GOT3 (cell line): ENCODE data around the gene MANBA.

Source experiments
- DNase-seq: peaks from one replicate; lab custom pipeline; 2025; ENCODE audit warnings: mixed read lengths; lab: John Stamatoyannopoulos, UW

The MANBA gene

DNA sequence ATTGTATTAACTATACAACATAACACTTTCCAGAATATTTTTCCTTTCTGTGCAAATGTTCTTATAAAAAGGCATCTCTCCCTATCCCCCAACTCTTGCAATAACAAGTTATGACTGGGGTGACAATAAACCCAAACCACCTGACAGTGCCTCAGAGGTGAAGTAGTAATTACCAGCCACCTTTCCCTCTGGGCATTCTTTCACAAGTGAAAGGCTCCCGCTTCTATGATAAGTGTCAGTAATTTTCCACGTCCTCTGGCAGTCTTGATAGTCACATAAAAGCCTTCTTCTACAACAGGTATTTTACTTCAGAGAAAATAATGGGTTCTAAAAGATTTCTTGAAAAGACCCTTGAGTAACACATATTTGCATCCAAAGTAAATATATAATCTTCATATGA is 82.7 kb downstream of the MANBA start:
- no peak for DNase-seq

DNA sequence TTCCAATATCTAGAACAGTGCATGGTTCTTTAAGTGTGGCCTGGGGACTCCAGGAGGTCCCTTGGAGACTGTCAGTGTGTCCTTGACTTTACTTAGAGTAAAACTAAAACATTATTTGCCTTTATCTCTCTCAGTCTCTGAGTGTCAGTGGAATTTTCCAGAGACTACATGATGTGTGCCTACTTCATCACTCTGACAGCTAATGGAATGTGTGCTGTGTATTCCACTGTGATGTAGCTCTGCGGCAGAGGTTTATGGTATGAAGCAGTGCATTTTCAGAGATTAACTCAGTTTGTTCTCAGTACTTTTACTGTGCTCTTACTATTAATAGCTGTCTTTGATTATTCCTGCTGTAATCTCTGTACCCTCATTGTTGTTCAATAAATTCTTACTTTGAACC is 85.6 kb downstream of the MANBA start:
- DNase-seq = no peak

DNA sequence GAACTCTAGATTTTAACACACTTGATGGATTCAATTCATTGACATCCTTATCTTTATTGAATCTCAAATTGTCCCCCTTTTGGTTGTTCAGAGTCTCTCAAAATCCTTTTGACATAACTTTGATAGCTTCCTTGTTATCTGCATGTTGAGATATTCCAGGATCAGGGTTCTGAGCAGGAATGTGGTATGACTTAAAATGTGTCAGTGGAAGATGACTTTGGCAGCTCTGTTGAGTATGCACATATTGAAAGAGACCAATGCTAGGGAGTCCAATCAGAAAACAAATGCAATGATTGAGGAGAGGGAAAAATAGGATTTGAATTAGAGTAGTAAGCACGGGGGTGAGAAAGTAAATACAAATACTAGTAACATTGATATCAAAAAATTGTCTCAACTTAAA is 93.8 kb downstream of the MANBA start:
- DNase-seq = no peak

DNA sequence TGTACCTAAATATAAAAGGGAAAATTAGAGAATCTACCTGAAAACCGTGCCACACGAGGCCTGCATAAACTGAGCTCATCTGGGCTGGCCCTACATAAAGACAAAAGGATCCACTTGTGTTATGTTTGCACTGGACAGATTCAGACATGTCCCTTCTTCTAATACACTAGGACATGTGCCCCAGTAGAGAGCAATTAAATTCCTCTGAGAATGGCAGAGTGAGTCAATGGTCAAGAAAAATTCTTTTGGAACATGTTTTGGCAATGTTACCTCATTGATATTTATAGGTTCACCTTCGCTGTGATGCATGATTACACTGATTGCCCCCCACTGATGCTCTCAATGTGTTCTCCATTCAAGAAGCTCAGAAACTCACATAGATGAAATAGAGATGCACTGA is 95.2 kb downstream of the MANBA start:
- DNase-seq = no peak

DNA sequence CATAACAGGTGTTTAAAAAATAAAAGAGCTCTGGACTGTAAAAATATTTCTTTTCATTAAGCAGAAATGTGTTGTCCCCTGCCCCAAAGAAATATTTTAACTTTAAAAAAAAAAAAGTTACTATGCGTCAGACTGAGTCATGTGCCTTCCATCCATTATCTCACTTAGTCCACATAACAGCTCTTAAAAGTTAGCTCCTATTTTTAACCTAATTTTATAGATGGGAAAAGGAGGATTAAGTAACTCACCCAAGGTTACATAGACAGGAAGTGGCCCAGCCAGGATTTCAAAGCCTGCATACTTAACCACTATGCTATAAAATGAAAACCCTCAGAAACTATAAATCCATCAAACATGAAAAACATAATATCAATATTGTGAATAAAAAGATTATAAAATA is 97.7 kb downstream of the MANBA start:
- DNase-seq = no peak

DNA sequence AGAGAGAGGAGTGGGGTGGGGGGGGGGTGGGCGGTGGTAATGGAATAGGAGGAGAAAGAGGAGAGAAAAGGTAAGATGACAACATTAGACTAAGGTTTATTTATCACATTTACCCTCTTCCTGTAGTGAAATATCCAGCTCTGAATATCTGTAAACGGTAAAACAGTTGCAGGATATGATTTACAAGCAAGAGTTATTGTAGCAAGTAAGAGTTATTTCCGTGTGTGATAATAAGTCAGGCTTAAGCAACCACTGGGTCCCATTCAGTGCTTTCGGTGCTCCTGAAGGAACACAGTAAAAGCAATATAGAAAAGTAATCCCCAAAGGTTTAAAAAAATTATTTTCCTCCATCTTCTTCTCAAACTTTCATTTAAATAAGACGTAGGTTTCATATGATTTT is 103.6 kb downstream of the MANBA start:
- no peak for DNase-seq

DNA sequence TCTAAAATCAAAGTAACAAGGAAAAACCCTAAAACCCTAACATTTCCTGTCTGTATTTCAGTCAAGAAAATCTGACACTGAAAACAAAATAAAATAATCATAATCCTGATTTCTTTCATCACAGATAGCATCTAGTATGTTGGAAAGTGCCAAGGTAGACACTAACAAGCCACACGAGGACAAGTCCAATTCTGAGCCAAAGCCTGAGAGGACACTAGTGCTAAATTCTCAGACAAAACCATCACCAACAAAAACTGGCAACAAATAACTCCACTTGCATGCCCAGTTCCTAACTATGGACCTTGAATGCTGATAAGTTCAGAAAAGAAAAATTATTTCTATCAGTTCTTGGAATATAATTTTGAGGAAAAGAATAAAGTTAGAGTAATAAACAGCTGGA is 113.7 kb downstream of the MANBA start:
- no peak for DNase-seq

DNA sequence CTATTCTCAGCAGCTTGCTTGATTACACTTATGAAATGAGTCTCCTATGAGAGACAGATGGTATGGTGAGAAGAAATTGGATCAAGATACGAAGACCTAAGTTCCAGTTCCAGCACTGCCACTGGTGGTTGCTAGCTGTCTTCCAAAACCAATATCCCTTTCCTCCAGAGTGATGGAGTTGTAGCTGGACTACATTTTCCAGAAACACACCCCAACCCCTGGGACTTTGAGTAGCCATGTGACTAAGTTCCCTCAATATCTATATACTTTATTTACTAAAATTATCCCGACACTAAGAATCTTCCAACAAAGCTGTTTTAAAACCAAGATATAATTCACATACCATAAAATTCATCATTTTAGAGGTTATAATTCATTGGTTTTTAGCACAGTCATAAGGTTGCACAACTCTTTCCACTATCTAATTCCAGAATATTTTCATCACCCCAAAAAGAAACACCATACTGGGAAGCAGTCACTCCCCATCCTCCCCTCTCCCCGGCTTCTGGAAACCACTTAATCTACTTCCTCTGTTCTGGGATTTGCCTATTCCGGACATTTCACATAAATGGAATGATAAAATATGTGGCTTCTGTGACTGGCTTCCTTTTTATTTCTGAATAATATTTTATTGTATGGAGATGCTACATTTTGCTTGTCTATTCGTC is 118.0 kb downstream of the MANBA start:
- no peak for DNase-seq

DNA sequence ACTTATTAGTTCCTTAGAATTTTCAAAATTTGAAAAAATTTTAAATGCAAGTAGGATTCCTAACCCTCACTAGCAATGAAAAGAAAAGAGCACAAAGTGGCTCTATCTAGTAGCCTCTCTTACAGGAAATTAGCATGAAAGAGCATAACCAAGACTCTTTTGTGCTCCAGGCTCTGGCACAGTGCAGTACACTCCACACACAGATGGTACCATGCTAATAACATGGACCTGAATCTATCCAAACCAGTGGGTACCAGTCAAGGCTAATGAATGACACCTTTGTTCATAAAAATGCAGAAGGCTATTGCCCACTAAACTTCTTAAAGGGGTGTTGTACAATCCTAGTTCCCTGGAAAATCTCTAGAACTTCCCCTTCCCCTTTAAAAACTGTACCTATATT is 119.0 kb downstream of the MANBA start:
- no peak for DNase-seq

DNA sequence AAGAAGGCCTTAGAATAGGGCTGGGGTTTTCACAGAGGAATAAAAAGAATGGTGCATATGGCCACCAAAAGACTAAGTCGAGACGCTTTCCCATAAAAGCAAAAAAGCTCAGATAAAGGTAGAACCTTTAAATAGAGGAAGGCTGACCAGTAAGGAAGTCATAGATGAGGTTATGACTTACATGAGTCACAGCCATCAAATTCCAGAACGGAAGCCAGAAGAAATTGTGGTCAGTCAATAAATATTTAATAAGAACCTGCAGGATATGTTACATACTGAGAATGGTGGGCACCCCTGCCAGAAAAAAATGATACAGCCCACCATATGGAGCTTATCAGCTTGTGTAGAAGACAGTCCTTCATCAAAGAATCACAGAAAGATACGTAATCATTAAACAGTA is 120.1 kb downstream of the MANBA start:
- no peak for DNase-seq

DNA sequence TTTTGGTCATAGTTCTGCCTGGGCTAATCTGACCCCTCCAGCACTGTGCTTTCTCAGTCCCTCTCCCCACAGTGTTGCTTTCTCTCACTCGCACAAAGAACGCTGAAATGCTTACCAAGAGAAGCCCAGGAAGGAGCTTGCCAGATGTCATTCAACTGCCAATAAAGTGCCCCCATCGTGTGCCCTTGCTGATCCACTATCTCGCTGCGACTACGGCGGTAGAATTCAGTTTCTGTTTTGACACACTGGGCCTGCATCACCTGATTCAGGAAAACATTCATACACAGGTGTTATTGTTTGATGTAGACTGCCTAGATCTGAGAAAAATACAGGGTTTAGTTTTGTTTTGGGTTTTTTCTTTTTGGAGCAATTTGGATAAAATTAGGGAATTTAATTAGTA is 121.2 kb downstream of the MANBA start:
- DNase-seq = no peak

DNA sequence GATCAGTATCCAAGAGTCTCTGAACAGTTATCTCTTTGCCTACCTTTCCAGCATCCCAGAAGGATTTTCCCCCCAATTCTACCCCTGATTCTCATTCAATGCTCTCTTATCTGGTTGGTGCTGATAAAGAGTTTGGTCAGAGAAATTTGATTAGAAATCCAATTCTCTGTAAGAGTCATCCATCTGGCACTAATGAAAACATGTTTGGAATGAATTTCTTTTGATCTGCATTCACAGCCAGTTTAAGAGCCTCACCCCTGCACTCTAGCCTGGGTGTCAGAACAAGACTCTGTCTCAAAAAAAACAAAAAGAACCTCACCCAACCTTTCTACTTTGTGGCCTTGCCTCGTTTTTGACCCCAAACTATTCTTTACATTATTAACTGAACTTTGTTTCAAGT is 122.1 kb downstream of the MANBA start:
- no peak for DNase-seq

DNA sequence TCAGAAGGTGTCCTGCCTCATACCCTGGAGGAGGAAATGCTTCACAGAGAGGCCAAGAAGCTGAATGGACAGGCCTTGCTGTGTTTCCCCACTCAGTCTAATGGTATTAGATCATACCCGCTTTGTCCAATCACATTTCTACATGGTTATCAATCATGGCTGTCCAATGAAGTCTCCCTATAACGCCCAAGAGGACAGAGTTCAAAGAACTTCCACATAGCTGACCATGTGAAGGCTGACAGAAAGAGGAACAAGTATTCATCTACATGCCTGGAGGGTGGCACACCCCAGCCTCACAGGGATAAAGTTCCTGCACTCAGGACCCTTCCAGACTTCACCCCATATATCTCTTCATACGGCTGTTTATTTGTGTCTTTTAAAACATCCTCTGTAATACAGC is 123.4 kb downstream of the MANBA start:
- DNase-seq = no peak

DNA sequence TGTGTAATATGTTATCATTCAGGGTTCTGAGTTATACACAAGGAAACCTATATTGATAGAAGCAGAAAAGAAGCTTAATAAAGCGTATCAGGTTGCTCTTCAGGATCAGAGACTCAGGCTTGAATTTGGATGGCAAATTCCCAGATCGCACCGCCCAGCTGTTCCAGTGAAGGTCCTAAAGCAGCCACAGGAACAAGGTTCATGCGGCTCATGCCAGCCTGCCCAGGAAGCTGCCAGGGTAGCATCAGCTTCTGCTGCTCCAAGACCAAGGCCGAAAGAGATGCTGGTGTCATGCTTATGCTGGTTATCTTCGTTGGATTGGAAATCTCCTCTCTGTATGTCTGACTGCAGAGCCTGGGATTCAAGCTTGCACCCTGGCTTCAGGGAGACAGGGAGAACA is 127.7 kb downstream of the MANBA start:
- no peak for DNase-seq

DNA sequence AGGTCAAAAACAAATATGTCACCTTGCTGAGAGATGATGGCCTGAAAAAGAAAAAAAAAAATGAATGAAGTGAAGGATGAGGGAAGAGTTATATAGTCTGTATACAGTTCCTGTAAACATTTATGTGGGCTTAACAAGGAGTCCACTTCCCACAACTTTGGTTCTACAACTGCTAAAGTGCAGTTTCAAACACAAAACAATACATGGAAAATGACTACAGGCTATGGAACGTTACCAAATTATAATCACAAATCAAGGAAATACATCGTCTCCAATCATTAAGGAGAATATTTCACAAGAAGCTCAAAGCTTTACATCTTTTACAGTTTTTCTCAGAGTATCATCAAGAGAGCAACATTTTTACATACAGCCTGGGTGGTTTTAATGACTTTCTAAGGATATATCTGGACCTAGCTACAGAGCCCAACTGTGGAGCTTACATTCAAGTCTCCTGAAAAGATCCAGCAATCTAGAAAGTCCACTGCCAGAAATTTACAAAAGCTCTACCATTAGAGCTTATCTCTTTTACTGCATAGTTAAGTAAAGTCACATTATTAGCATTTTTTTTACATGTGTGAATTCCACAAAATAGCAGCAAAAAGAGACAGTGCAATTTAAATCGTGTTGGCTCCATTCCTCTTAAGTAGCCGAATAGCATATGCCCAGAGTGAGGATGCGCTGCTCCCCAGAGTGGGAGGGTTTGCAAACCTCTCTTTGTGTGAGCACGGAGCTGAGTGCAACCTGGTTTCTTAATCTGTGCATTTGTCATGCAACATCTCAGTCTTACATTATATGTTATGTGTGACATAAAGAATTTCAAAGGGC is 128.3 kb downstream of the MANBA start:
- no peak for DNase-seq

DNA sequence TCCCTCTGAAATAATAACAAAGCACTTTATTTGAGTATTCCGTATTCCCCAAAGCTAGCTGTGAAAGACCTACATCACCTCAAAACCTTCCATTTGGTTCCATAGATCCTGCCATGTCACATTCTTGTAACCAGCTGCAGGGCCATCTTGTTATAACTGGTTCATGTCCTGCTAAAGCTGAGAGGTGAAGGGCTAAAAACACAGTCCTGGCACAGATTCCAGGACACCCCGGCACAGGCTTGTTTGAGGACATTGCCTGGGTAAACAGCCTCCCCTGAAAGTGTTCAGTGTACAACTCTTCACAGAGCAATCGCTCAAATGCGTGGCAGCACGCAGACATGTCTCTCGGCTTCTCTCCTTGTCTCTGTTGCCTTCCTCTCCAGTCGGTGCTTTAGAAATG is 129.2 kb downstream of the MANBA start:
- DNase-seq = no peak

DNA sequence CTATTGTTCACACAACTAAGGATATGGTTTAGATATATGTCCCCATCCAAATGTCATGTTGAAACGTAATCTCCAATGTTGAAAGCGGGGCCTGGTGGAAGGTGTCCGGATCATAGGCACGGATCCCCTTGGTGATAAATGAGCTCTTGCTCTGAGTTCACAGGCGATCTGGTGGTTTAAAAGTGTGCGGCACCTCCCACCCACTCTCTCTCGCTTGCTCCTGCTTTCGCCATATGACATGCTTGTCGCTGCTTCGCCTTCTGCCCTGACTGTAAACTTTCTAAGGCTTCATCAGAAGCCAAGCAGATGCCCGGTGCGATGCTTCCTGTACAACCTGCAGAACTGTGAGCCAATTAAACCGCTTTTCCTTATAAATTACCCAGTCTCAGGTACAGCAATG is 131.1 kb downstream of the MANBA start:
- DNase-seq = no peak

DNA sequence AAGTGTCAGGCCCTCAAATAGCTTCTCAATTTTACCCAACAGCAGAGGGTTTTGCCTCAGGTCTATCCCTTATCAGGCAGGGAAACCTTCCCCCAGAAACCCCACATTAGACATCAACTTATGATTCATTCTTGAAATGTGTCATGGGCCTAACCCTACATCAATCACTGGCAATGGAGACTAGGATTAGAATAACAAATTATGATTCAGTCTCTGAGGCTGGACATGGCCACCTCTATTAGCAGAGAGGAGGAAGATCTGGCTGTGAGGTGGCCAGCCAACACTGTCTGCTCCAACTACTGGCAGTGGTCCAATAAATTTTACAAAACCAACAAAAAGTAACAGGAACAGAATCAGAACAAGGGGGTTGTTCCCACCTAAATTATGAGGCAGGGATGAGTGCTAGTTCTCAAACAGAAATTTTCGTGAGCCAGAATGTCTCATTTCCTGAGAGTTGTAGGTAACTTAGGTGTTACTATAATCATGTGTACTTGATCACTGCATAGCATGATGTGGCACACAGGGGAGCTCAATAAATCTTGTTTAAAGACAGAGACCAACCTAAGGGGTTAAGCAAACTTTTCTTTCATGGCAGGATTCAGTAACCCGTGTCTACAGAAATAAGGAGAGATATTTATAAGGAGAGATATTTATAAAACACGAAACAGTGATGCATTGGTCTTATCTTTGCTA is 132.8 kb downstream of the MANBA start:
- DNase-seq = no peak

DNA sequence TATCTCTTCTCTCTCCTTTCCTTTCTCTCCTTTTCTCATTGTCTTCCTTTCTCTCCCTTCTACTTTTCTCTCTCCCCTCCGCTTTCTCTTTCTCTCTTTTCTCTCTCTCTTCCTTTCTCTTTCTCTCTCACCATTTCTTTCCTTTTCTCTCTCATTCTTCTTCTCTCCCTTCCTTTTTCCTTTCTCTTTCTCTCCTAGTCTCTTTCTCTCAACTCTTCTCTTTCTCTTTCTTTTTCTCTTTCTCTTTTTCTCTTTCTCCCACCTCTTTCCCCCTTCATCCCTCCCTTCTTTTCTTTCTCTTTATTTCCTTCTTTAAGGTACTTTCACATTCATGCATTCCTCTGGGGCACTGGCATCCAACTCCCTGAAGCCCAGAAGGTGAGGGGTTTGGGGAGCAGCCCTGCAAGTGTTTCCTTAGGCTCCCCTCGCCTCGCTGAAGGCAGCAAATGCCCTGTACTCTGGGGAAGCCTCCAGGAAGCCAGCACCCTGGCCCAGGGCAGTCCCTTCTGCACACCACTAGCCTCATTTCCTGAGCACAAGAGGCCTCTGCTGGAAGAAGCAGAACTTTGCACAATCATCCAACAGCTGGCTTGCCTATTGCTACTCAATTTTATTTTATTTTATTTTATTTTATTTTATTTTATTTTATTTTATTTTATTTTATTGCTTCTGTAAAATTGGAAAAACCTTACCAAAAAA is 135.4 kb downstream of the MANBA start:
- no peak for DNase-seq

DNA sequence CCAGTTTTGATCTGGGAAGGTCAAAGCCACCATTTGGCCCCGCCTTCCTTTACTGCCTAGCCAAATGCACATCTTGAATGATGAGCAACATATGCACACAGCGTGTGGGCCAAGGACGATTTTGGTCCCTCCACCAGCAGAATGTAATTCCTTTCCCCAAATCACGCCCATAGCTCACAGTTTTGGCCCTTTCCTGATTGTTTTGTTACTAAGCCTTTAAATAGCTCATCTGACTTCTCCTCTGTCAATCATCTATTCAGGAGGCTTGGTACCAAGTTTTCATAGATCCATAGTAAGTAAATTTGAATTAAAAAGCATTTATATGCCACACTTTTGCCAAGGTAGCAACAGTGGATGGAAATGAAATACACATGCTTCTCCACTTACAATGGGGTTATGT is 136.3 kb downstream of the MANBA start:
- no peak for DNase-seq

DNA sequence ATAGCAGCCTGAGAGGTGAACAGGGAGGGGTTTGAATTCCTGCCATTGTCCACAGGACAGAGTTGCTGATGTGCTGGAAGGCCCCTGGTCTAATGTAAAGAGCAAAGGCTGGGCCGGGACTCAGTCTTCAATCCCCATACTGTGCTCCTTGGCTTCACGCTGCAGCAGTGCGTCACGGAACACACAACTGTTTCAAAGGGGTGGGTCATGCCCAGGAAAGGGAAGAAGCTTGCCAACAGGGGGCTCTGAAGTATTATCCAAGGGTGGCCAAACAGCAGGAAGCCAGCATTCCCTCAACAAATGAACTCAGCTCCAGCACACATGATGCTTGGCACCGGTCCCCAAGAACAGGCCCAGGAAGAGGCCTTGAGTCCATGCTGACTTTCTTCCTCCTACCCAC is 137.1 kb downstream of the MANBA start:
- no peak for DNase-seq

DNA sequence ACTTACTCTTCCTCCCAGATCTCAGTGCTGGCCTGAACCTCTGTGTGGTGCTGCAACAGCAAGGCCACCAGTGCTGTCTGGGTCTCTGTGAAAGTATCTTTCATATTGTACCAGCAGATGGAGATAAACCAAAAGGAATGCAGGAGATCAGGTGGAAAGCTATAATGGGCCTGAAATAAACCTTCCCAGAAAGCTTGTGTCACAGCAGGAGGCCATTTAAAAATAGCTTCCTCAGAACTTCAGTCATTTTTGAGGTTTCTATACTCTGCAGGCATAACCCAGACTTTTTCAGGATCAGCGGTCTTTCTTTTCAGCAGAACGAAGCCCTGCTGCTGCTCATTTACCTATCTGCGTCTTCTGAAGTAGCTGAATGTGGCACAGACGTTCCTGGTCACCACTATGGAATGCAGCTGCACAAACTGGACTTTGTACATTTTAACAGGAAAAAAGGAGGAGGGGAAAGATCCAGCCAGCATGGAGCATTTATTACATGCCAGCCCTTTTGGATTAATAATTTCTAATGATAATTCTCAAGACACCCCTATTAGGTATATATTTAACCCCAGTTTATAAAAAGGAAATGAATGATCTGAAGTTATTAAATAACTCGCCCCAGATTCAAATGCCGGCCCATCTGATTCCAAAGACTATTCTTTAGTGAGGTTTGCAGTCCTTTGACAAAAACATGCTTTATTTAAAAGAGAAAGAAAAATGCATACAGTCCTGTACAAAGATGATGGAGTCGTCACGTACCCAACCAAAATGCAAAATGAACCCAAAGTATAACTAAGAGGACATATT is 139.9 kb downstream of the MANBA start:
- no peak for DNase-seq
